ENCODE measurements around the gene GPC3.

GRCh38 chrX:133837091-133837490 is 148.3 kb downstream of the GPC3 start:
- TF ChIP-seq BHLHE40 (IDR thresholded peaks at IDR 0.05; ENCODE audit: borderline replicate concordance) (no peak), FOXM1 (IDR thresholded peaks at IDR 0.05; ENCODE audit: borderline replicate concordance) (no peak), ZNF384 (IDR thresholded peaks at IDR 0.05) (no peak), FOXK2 (IDR thresholded peaks at IDR 0.05) (no peak), FOXA1 (IDR thresholded peaks at IDR 0.05) (no peak), ELF4 (IDR thresholded peaks at IDR 0.05) (no peak), ARNT (IDR thresholded peaks at IDR 0.05) (no peak), SUZ12 (IDR thresholded peaks at IDR 0.05) (no peak), PKNOX1 (IDR thresholded peaks at IDR 0.05) (no peak), L3MBTL2 (conservative IDR thresholded peaks at IDR 0.05) (no peak), LEF1 (IDR thresholded peaks at IDR 0.05; ENCODE audit: borderline replicate concordance) (no peak), NFRKB (IDR thresholded peaks at IDR 0.05) (no peak), TARDBP (IDR thresholded peaks at IDR 0.05) (no peak), CTBP1 (IDR thresholded peaks at IDR 0.05; ENCODE audit: borderline replicate concordance) (no peak)

Measured in HEK293T (cell line).